Sigmoid colon (tissue), 7 donors: ENCODE results near the gene TSPAN9. TPM values are rescaled to one million over a fixed set of nuclear protein-coding genes. Genes with fewer than 3 reads are reported as not detected.

ENCODE experiments used
- DNase-seq: peaks from one replicate; pipeline ENCODE4 v3.0.0-alpha.2; 2019
- H3K27ac ChIP-seq, 4 donors: fragments of 200-600 bp; sonication (generic); one replicate each; pipeline ENCODE4 v1.5.1; 2016 to 2019; ENCODE audit warnings: mild to moderate bottlenecking in 1 of 4
- H3K27me3 ChIP-seq, 3 donors: fragments of 200-600 bp; sonication (generic); one replicate each; pipeline ENCODE4 v1.5.1; 2019; ENCODE audit warnings: mild to moderate bottlenecking in 1 of 3
- H3K36me3 ChIP-seq, 4 donors: fragments of 200-600 bp; sonication (generic); one replicate each; pipeline ENCODE4 v1.5.1; 2016 to 2019
- H3K4me1 ChIP-seq, 4 donors: fragments of 200-600 bp; sonication (generic); one replicate each; pipeline ENCODE4 v1.5.1; 2017 to 2019
- H3K4me3 ChIP-seq, 4 donors: fragments of 200-600 bp; sonication (generic); one replicate each; pipeline ENCODE4 v1.5.1; 2017 to 2019; ENCODE audit warnings: mild to moderate bottlenecking in 2 of 4, moderate library complexity in 1 of 4
- H3K9me3 ChIP-seq, 4 donors: fragments of 200-600 bp in 3 of 4; sonication (generic) in 3 of 4; one replicate each; pipeline versions ENCODE4 v1.5.1 to v1.6.1; 2013 to 2019
- CTCF ChIP-seq, 4 experiments: fragments of 450-650 bp in 3 of 4; fragments of 200-600 bp in 1 of 4; IDR thresholded peaks; one replicate each; pipeline ENCODE4 v1.5.1; 2016 to 2019; ENCODE audit warnings: antibody characterized with exemption in 4 of 4, mild to moderate bottlenecking in 3 of 4, moderate library complexity in 2 of 4
- EP300 ChIP-seq, 4 donors: sonication (generic); formaldehyde crosslinking; IDR thresholded peaks; one replicate each; pipeline ENCODE4 v1.6.1; 2017; ENCODE audit warnings: antibody characterized with exemption in 4 of 4
- POLR2A ChIP-seq, 2 donors: fragments of 450-650 bp; IDR thresholded peaks; one replicate each; pipeline ENCODE4 v1.6.1; 2016; ENCODE audit warnings: antibody characterized with exemption in 2 of 2, mild to moderate bottlenecking in 2 of 2, moderate library complexity in 2 of 2
- POLR2AphosphoS5 ChIP-seq, 4 donors: sonication (generic); formaldehyde crosslinking; IDR thresholded peaks; one replicate each; pipeline ENCODE4 v1.6.1; 2017; ENCODE audit warnings: antibody characterized with exemption in 4 of 4
- WGBS, 2 donors: extraction: QIAGEN DNeasy Blood & Tissue Kit; methylation state at CpG; one replicate each; pipeline ENCODE4 v1.1.7; 2013; 5-methylcytosine and 5-hydroxymethylcytosine counted together
- intact Hi-C: fragments of 100-400 bp; cut with DNase I; formaldehyde crosslinking; loops from one replicate; pipeline ENCODE4 v1.15.1; 2023
- polyA plus RNA-seq, 3 donors: library from polyadenylated mRNA; stranded (reverse); fragments of 200-250 nt; gene quantifications; one replicate each; pipeline ENCODE4 v1.2.3, GENCODE V29; 2013
- total RNA-seq, 4 donors: library from RNA; depleted of rRNA; stranded (reverse); fragments of >200 nt; gene quantifications; one replicate each; pipeline ENCODE4 v1.1.0, GENCODE V29; 2016
- donor health status: healthy with polysubstance abuse.
- donor health status: Bipolar disorder and iron deficiency.
- donor health status: healthy.

The TSPAN9 gene
- total and polyA plus RNA-seq, 7 donors: 0.92 to 28.0 (median 18.2) TPM

DNA sequence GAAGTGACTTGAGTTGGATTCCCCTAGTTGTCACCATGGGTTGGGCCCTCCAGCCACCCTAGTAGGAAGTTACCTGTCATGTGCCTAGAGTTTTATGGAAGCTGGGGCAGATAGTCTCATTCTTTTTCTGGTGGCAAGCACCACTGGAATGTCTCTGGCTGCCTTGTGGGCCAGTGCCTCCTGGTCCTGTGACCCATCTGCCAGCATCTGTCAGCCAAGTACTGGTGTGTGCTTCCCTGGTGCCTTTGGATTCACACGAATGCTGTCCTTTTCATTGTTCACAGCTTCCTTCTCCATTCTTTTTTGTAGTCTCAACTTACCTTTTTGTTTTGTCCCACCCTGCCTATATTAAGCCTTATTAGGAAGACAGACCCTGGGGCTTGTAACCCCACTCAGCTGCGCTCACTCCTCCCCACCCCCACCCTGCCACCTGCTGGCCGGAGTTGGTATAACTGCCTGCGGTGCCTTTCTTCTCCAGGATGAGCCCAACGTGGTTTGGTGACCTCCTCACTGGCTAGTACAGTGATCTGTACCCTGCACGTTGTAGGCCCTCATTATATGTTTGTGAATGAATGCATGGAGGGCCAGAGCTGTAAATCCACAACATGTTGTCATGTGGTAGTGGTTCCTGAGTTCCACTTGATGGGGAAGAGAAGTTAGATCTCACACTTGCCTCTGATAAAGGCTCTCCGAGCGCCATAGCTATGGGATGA lies 125.7 kb downstream of the TSPAN9 start:
- TF ChIP-seq POLR2AphosphoS5 (IDR thresholded peaks at IDR 0.05) (no peak), CTCF (IDR thresholded peaks at IDR 0.05) (peak; percentile 83 to 97 (median 88)), POLR2A (IDR thresholded peaks at IDR 0.05) (no peak), EP300 (IDR thresholded peaks at IDR 0.05) (no peak)
- no peaks in the 10 kb centered on the region for H3K9me3 ChIP-seq
- no peak overlapping the region for H3K27ac ChIP-seq
- no peaks in the 10 kb centered on the region for H3K36me3 ChIP-seq
- WGBS, 2 donors: 26 to 28% methylated on average over 8 of the region's 8 CpGs
- no peak for DNase-seq
- intact Hi-C loops: loop anchor here (2.0 to 5.0 kb wide), 3 partner anchors 68 to 128 kb away; no protein-coding TSS in a partner anchor
- H3K4me3 ChIP-seq: no peak overlapping the region
- H3K27me3 ChIP-seq: peaks cover 0 to 16% (median 0%) of the 10 kb centered on the region in 3 donors
- peaks cover 0 to 46% (median 30%) of the 10 kb centered on the region in 4 donors for H3K4me1 ChIP-seq

- Histone ChIP-seq H3K9me3 (no peaks in the 10 kb centered on the region), H3K36me3 (no peaks in the 10 kb centered on the region), H3K4me1 (peaks cover 0 to 46% (median 30%) of the 10 kb centered on the region in 4 donors), H3K27me3 (peaks cover 0 to 16% (median 0%) of the 10 kb centered on the region in 3 donors), H3K27ac (no peak overlapping the region), H3K4me3 (no peak overlapping the region)
- 48 to 54% methylated on average over 2 of the region's 2 CpGs for WGBS, 2 donors
- intact Hi-C loops: loop anchor here (2.0 to 5.0 kb wide), 3 partner anchors 69 to 129 kb away; no protein-coding TSS in a partner anchor
- TF ChIP-seq CTCF (IDR thresholded peaks at IDR 0.05) (no peak), POLR2AphosphoS5 (IDR thresholded peaks at IDR 0.05) (no peak), EP300 (IDR thresholded peaks at IDR 0.05) (no peak), POLR2A (IDR thresholded peaks at IDR 0.05) (no peak)
- DNase-seq: no peak
These were observed 126.5 kb downstream of the TSPAN9 start for GRCh38 chr12:3203713-3204112.

GRCh38 chr12:3204143-3204542 lies 127.0 kb downstream of the TSPAN9 start:
- intact Hi-C loops: loop anchor here (5.0 kb wide), 1 partner anchor 73 kb away; no protein-coding TSS in a partner anchor
- Histone ChIP-seq H3K9me3 (no peaks in the 10 kb centered on the region), H3K4me1 (peaks cover 0 to 41% (median 25%) of the 10 kb centered on the region in 4 donors), H3K27me3 (peaks cover 0 to 16% (median 0%) of the 10 kb centered on the region in 3 donors), H3K27ac (no peak overlapping the region), H3K4me3 (no peak overlapping the region), H3K36me3 (no peaks in the 10 kb centered on the region)
- WGBS, 2 donors: 89% methylated on average over 10 of the region's 10 CpGs
- TF ChIP-seq POLR2A (IDR thresholded peaks at IDR 0.05) (no peak), CTCF (IDR thresholded peaks at IDR 0.05) (no peak), EP300 (IDR thresholded peaks at IDR 0.05) (no peak), POLR2AphosphoS5 (IDR thresholded peaks at IDR 0.05) (no peak)
- DNase-seq: no peak

GRCh38 chr12:3204730-3205531 lies 127.8 kb downstream of the TSPAN9 start:
- WGBS, 2 donors: 91% methylated on average over 16 of the region's 16 CpGs
- no peak for DNase-seq
- Histone ChIP-seq H3K36me3 (no peaks in the 10 kb centered on the region), H3K4me3 (no peak overlapping the region), H3K27ac (no peak overlapping the region), H3K27me3 (peaks cover 0 to 16% (median 0%) of the 10 kb centered on the region in 3 donors), H3K4me1 (peaks cover 0 to 34% (median 18%) of the 10 kb centered on the region in 4 donors), H3K9me3 (no peaks in the 10 kb centered on the region)
- intact Hi-C loops: loop anchor here (5.0 kb wide), 1 partner anchor 72 kb away; no protein-coding TSS in a partner anchor
- TF ChIP-seq POLR2A (IDR thresholded peaks at IDR 0.05) (no peak), EP300 (IDR thresholded peaks at IDR 0.05) (no peak), POLR2AphosphoS5 (IDR thresholded peaks at IDR 0.05) (no peak), CTCF (IDR thresholded peaks at IDR 0.05) (no peak)
